GM10248 (cell line): ENCODE data around the gene OXA1L.
A peak's percentile ranks its signal among the peaks of the same experiment; 100 is the strongest.
"Not testable (repeated sequence)": the region's sequence is repeated elsewhere in the genome, so short reads cannot be mapped to it uniquely, and the experiment has no call there.

ENCODE experiments used
- CTCF ChIA-PET: fragments of 300-600 bp; sonication (Branson Sonifier 250); formaldehyde crosslinking; extraction: SDS; loops from one replicate; lab custom pipeline; 2021; ENCODE audit warnings: antibody characterized with exemption; lab: Yijun Ruan, JAX
- POLR2A ChIA-PET: fragments of 350-650 bp; sonication (Branson Sonifier 250); formaldehyde crosslinking; extraction: SDS; loops from one replicate; lab custom pipeline; 2020; ENCODE audit warnings: antibody characterized with exemption; lab: Yijun Ruan, JAX
- DNase-seq: peaks from one replicate; pipeline ENCODE4 v3.0.0; 2012; ENCODE audit errors: extremely low spot score
- CTCF ChIP-seq: IDR thresholded peaks from 2 replicates; pipeline ENCODE4 v1.5.1; 2012; ENCODE audit warnings: mild to moderate bottlenecking, low read depth; ENCODE audit errors: extremely low read depth, missing control alignments, control extremely low read depth

Gene OXA1L

DNA sequence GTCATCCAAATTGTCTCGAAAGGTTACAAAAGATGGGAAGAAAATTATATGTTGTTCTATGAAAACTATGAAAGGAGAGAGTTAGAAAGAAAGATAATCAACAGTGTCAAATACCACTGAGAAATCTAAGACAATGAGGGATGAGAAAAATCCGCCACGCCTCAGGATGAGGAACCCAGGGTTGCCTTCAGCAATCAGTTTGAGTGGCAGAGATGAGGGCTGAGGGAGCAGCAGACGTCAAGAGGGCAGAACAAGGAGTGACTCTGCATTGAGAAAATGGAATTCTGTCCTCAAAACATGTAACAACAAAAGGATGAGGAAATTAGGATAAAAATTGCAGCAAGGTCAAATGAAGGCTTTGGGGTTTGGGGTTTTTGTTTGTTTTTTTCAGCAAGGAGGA, 18.3 kb upstream of the OXA1L start:
- ChIA-PET POLR2A (no interaction called here), CTCF (interaction anchor here (0.9 to 2.4 kb wide), 2 partner anchors 105 to 143 kb away, joined by 3 to 7 read pairs; no protein-coding TSS in a partner anchor)
- DNase-seq: no peak
- no peak for TF ChIP-seq CTCF

- POLR2A ChIA-PET: no interaction called here
- peak; percentile 18 for TF ChIP-seq CTCF
- CTCF ChIA-PET: interaction anchor here (0.9 to 2.4 kb wide), 7 partner anchors 9 to 143 kb away, joined by 3 to 14 read pairs (median 4); no protein-coding TSS in a partner anchor
- peak; percentile 45 for DNase-seq
These were observed 17.8 kb upstream of the OXA1L start for GRCh38 chr14:22748631-22749068.

- DNase-seq: no peak
- POLR2A ChIA-PET: interaction anchor here (0.6 to 0.7 kb wide), 3 partner anchors 14 to 251 kb away, joined by 3 read pairs; partner anchors contain the start of genes DAD1 and OXA1L
- CTCF ChIA-PET: interaction anchor here (1.5 to 1.7 kb wide), 2 partner anchors 18 to 106 kb away, joined by 3 read pairs; no protein-coding TSS in a partner anchor
- no peak for TF ChIP-seq CTCF
These were observed 14.1 kb upstream of the OXA1L start for GRCh38 chr14:22752422-22752821.

- CTCF ChIA-PET: interaction anchor here (1.5 to 1.7 kb wide), 4 partner anchors 12 to 105 kb away, joined by 3 to 6 read pairs (median 4); no protein-coding TSS in a partner anchor
- POLR2A ChIA-PET: no interaction called here
- no peak for TF ChIP-seq CTCF
These were observed 12.9 kb upstream of the OXA1L start for GRCh38 chr14:22753586-22753985.

DNA sequence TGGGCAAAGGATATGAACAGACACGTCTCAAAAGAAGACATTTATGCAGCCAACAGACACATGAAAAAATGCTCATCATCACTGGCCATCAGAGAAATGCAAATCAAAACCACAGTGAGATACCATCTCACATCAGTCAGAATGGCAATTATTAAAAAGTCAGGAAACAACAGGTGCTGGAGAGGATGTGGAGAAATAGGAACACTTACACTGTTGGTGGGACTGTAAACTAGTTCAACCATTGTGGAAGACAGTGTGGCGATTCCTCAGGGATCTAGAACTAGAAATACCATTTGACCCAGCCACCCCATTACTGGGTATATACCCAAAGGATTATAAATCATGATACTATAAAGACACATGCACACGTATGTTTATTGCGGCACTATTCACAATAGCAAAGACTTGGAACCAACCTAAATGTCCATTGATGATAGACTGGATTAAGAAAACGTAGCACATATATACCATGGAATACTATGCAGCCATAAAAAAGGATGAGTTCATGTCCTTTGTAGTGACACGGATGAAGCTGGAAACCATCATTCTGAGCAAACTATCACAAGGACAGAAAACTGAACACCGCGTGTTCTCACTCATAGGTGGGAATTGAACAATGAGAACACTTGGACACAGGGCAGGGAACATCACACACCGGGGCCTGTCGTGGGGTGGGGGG, 8.4 kb upstream of the OXA1L start:
- DNase-seq, CTCF ChIA-PET, POLR2A ChIA-PET: not testable (repeated sequence)

More at GRCh38 chr14:22753586-22753985, 12.9 kb upstream of the OXA1L start:
- DNase-seq: no peak

DNA sequence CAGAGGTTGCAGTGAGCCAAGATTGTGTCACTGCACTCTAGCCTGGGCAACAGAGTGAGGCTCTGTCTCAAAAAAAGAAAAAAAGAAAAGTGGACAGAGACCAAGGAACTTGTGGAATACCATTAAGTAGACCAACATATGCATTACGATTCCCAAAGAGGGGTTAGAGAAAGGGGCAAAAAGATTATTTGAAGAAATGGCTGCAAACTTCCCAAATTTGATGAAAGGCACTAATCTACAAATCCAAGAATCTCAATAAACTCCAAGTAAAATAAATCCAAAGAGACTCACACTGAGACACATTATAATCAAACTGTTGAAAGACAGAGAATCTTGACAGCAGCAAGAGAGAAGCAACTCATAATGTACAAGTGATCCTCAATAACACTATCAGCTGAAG, 4.8 kb upstream of the OXA1L start:
- no peak for TF ChIP-seq CTCF
- ChIA-PET CTCF (interaction anchor here (1.6 to 2.8 kb wide), 4 partner anchors 12 to 205 kb away, joined by 3 to 14 read pairs (median 10); no protein-coding TSS in a partner anchor), POLR2A (no interaction called here)
- DNase-seq: no peak

GRCh38 chr14:22764382-22764781, 2.1 kb upstream of the OXA1L start:
- no peak for DNase-seq
- POLR2A ChIA-PET: no interaction called here
- CTCF ChIA-PET: interaction anchor here (1.3 to 2.1 kb wide), 4 partner anchors 10 to 194 kb away, joined by 3 to 7 read pairs (median 4); no protein-coding TSS in a partner anchor
- no peak for TF ChIP-seq CTCF
